ENCODE measurements around the gene LRRC63. TPM values are rescaled to one million over a fixed set of nuclear protein-coding genes. Genes with fewer than 3 reads are reported as not detected.
"Not testable (repeated sequence)": the region's sequence is repeated elsewhere in the genome, so short reads cannot be mapped to it uniquely, and the experiment has no call there.

LRRC63 gene
- total RNA-seq, 1 donor from 2014 or later = 1.2 TPM

- intact Hi-C loops (cut with micrococcal nuclease) = no loop called here
Measured at GRCh38 chr13:46229251-46229650, 17.5 kb downstream of the LRRC63 start.

- intact Hi-C loops (cut with micrococcal nuclease) = no loop called here
Measured at GRCh38 chr13:46232281-46232680, 20.6 kb downstream of the LRRC63 start.

- intact Hi-C loops (cut with micrococcal nuclease) = no loop called here
Measured at GRCh38 chr13:46235286-46235685, 23.6 kb downstream of the LRRC63 start.

- intact Hi-C loops (cut with micrococcal nuclease) = no loop called here
Measured at GRCh38 chr13:46265292-46265691, 53.6 kb downstream of the LRRC63 start.

- intact Hi-C loops (cut with micrococcal nuclease) = no loop called here
Measured at GRCh38 chr13:46267166-46267565, 55.4 kb downstream of the LRRC63 start.

GRCh38 chr13:46270416-46270815 is 58.7 kb downstream of the LRRC63 start:
- intact Hi-C loops (cut with micrococcal nuclease) = no loop called here

GRCh38 chr13:46274094-46274698 is 62.5 kb downstream of the LRRC63 start:
- intact Hi-C loops (cut with micrococcal nuclease) = no loop called here

GRCh38 chr13:46278474-46278873 is 66.7 kb downstream of the LRRC63 start:
- intact Hi-C loops (cut with micrococcal nuclease) = no loop called here

- intact Hi-C loops (cut with micrococcal nuclease) = no loop called here
Measured at GRCh38 chr13:46281779-46282178, 70.1 kb downstream of the LRRC63 start.

- intact Hi-C loops (cut with micrococcal nuclease) = not testable (repeated sequence)
Measured at GRCh38 chr13:46283912-46284824, 72.4 kb downstream of the LRRC63 start.

GRCh38 chr13:46286972-46287371 is 75.2 kb downstream of the LRRC63 start:
- intact Hi-C loops (cut with micrococcal nuclease) = no loop called here

GRCh38 chr13:46288570-46289259 is 77.0 kb downstream of the LRRC63 start:
- intact Hi-C loops (cut with micrococcal nuclease) = loop anchor here (1.0 to 2.0 kb wide), 2 partner anchors 32 to 128 kb away; no protein-coding TSS in a partner anchor

GRCh38 chr13:46289260-46289955 is 77.7 kb downstream of the LRRC63 start:
- intact Hi-C loops (cut with micrococcal nuclease) = loop anchor here (1.0 to 2.0 kb wide), 2 partner anchors 31 to 129 kb away; no protein-coding TSS in a partner anchor

- intact Hi-C loops (cut with micrococcal nuclease) = no loop called here
Measured at GRCh38 chr13:46290434-46290833, 78.7 kb downstream of the LRRC63 start.

- intact Hi-C loops (cut with micrococcal nuclease) = no loop called here
Measured at GRCh38 chr13:46293436-46293835, 81.7 kb downstream of the LRRC63 start.

GRCh38 chr13:46295491-46296114 is 83.9 kb downstream of the LRRC63 start:
- intact Hi-C loops (cut with micrococcal nuclease) = loop anchor here (5.0 kb wide), 3 partner anchors 83 to 243 kb away; partner anchors contain the start of genes LCP1, LRRC63 and ZC3H13

GRCh38 chr13:46296115-46296822 is 84.5 kb downstream of the LRRC63 start:
- intact Hi-C loops (cut with micrococcal nuclease) = loop anchor here (5.0 kb wide), 3 partner anchors 84 to 244 kb away; partner anchors contain the start of genes LCP1, LRRC63 and ZC3H13

- intact Hi-C loops (cut with micrococcal nuclease) = loop anchor here (5.0 kb wide), 3 partner anchors 85 to 245 kb away; partner anchors contain the start of genes LCP1, LRRC63 and ZC3H13
Measured at GRCh38 chr13:46296921-46297320, 85.2 kb downstream of the LRRC63 start.

GRCh38 chr13:46297361-46297811 is 85.7 kb downstream of the LRRC63 start:
- intact Hi-C loops (cut with micrococcal nuclease) = loop anchor here (5.0 kb wide), 3 partner anchors 85 to 245 kb away; partner anchors contain the start of genes LCP1, LRRC63 and ZC3H13
